ENCODE data around the gene AQP12B. TPM values are rescaled to one million over a fixed set of nuclear protein-coding genes. Genes with fewer than 3 reads are reported as not detected.

AQP12B gene
- total and polyA plus RNA-seq, 2 of the 8 experiments (the other 6 are each of a cell fraction or from before 2014, with no cell fraction given): not detected

- TF ChIP-seq E2F6 (IDR thresholded peaks at IDR 0.05) (no peak), PHF8 (conservative IDR thresholded peaks at IDR 0.05; ENCODE audit: low read depth, low read length) (no peak), EP300 (IDR thresholded peaks at IDR 0.05; ENCODE audit: borderline replicate concordance in 1 of 2, low read depth in 2 of 2, low read length in 2 of 2) (no peak), HDAC6 (IDR thresholded peaks at IDR 0.05; ENCODE audit: low read depth, low read length) (no peak), EGR1 (IDR thresholded peaks at IDR 0.05; ENCODE audit: borderline replicate concordance, low read depth, low read length) (no peak), TBP (IDR thresholded peaks at IDR 0.05; ENCODE audit: low read depth, low read length) (no peak)
Observed at GRCh38 chr2:240631548-240632305, 51.0 kb downstream of the AQP12B start (continued).
